GM12801 (cell line): ENCODE results near the gene HEXIM1.

Experiments used
- CTCF ChIP-seq: IDR thresholded peaks from one replicate; pipeline ENCODE4 v1.5.1; 2011; ENCODE audit warnings: control low read depth; ENCODE audit not compliant: insufficient read length; ENCODE audit errors: extremely low read depth

HEXIM1 gene

GRCh38 chr17:45177563-45177962 lies 29.3 kb downstream of the HEXIM1 start:
- no peak for TF ChIP-seq CTCF

- TF ChIP-seq CTCF, result no peak
Observed at GRCh38 chr17:45184144-45184543, 35.9 kb downstream of the HEXIM1 start.

GRCh38 chr17:45186801-45187354 lies 38.6 kb downstream of the HEXIM1 start:
- no peak for TF ChIP-seq CTCF

- TF ChIP-seq CTCF, result no peak
Observed at GRCh38 chr17:45189009-45189408, 40.7 kb downstream of the HEXIM1 start.

GRCh38 chr17:45190503-45191255 lies 42.4 kb downstream of the HEXIM1 start:
- no peak for TF ChIP-seq CTCF

- no peak for TF ChIP-seq CTCF
Observed at GRCh38 chr17:45195424-45195823, 47.1 kb downstream of the HEXIM1 start.

- no peak for TF ChIP-seq CTCF
Observed at GRCh38 chr17:45197108-45197507, 48.8 kb downstream of the HEXIM1 start.
